ENCODE measurements around the gene EYA2.

- no peak for TF ChIP-seq POLR2AphosphoS5 (IDR thresholded peaks at IDR 0.05; ENCODE audit: borderline replicate concordance, low read depth, low read length)
- no peak for TF ChIP-seq EZH2 (IDR thresholded peaks at IDR 0.05)
Measured at GRCh38 chr20:47129306-47129705, 234.7 kb downstream of the EYA2 start.

All from SK-N-MC (cell line).